ENCODE results near the gene ZSWIM2. TPM values are rescaled to one million over a fixed set of nuclear protein-coding genes. Genes with fewer than 3 reads are reported as not detected.

The ZSWIM2 gene
- total RNA-seq, 1 donor, result 0.43 TPM

DNA sequence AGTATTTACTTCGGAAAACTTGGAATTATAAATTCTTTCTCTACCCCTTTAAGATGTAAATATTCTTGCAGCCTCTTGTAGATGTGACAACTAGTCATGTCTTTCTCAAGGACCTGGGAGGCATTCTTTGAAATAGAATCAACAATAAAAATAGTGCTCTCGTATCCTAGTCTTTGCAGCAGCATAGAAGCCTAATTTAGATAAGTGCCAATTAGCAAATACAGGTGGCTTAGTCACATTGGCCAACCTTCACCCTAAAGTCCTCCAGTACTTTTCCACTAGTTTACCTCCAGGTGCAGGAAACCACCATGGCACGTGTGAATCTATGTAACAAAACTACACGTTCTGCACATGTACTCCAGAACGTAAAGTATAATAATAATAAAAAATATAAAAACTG lies 3.5 kb upstream of the ZSWIM2 start:
- TF ChIP-seq, protein P1, sequence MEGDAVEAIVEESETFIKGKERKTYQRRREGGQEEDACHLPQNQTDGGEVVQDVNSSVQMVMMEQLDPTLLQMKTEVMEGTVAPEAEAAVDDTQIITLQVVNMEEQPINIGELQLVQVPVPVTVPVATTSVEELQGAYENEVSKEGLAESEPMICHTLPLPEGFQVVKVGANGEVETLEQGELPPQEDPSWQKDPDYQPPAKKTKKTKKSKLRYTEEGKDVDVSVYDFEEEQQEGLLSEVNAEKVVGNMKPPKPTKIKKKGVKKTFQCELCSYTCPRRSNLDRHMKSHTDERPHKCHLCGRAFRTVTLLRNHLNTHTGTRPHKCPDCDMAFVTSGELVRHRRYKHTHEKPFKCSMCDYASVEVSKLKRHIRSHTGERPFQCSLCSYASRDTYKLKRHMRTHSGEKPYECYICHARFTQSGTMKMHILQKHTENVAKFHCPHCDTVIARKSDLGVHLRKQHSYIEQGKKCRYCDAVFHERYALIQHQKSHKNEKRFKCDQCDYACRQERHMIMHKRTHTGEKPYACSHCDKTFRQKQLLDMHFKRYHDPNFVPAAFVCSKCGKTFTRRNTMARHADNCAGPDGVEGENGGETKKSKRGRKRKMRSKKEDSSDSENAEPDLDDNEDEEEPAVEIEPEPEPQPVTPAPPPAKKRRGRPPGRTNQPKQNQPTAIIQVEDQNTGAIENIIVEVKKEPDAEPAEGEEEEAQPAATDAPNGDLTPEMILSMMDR (IDR thresholded peaks at IDR 0.05; ENCODE audit: insufficient read depth, low read depth, low read length), result no peak
- H3K4me3 ChIP-seq (ENCODE audit: low read depth, low read length), result no peak overlapping the region
- DNase-seq (ENCODE audit: low read depth), result no peak

DNA sequence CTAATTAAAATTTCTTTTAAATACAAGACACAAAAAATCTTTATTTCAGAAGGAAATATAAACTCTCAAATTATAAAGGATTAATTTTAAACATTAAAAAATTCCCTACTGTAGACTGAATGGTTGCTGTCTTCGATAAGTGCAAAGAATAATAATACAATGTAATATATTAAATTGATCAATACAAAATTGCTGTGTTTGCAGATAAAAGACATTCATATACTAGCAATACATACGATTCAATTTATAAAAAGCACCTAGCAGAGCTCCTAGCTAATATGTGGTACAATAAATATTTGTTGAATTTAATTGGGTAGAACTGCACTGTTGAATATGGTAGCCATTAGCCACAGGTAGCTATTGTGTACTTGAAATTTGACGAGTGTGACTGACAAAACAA lies 6.6 kb downstream of the ZSWIM2 start:
- no peak for DNase-seq (ENCODE audit: low read depth)
- H3K4me3 ChIP-seq (ENCODE audit: low read depth, low read length), result no peak overlapping the region
- TF ChIP-seq, protein P1 (IDR thresholded peaks at IDR 0.05; ENCODE audit: insufficient read depth, low read depth, low read length), result no peak

DNA sequence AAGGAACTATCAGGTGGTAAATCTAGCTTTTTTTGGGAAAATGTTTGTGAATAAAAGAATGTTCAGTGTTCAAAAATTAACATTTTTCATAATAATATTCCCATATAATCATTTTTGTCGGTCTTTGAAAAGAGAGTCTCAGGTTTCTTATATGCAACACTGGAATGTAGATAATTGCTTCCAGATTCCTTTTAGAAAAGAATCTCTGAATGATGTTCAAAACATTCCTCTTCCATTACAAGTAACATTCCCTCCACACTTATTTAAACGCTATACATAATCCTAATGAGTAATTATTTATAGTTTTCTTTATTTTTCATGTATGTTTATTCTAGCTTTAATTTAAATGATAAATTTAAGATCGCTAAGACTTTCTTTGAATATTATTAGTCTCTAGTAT lies 7.0 kb downstream of the ZSWIM2 start:
- TF ChIP-seq, protein P1 (IDR thresholded peaks at IDR 0.05; ENCODE audit: insufficient read depth, low read depth, low read length), result no peak
- H3K4me3 ChIP-seq (ENCODE audit: low read depth, low read length), result no peak overlapping the region
- DNase-seq (ENCODE audit: low read depth), result peak; percentile 43

DNA sequence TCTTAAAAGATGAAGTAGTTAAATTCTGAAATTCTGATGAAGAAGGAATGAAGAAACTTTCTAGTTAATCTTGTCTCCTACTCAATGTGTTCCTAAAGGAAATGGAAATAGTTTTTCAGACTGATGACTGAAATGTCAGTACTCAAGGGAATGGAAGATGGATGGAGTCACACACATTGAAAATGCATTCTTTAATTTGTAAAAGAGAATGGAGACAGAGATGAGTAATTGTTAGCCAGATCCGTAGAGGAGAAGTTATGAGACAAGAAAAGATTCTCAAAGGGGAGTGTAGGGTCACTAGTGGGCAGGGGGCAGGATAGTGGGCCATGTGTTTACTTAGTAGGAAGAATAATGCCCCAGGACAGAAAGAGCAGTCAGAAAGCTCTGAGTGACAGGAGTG lies 13.3 kb downstream of the ZSWIM2 start:
- DNase-seq (ENCODE audit: low read depth), result no peak
- no peak overlapping the region for H3K4me3 ChIP-seq (ENCODE audit: low read depth, low read length)
- TF ChIP-seq, protein P1 (IDR thresholded peaks at IDR 0.05; ENCODE audit: insufficient read depth, low read depth, low read length), result no peak

DNA sequence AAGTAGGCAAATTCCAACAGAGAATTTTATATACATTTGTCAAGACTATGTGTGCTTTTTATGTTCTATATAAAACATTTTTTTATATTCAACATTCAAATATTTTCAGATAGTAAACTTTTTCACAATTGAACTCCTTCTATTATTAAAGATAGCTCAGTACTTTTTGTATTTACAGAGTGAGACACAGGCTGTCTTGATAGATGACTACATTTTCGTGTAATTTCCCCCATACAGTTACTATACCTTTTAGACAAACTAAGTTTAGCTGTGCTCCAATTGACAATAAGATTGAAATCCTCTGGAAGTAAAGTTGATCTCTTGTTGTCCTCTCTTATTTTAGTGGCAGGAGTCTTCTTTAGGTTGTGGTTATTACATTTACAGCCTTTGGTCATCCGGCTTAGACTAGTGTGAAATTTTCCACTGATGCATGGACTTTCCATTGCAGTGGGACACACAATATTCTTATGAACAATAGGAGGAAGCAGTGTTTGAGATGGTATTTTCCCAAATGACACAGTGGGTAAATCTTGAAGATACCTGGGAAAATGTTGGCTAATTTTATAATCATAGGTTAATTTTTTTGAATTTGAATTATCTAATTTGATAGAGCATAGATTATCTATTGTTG lies 21.0 kb downstream of the ZSWIM2 start:
- no peak overlapping the region for H3K4me3 ChIP-seq (ENCODE audit: low read depth, low read length)
- no peak for DNase-seq (ENCODE audit: low read depth)
- TF ChIP-seq, protein P1 (IDR thresholded peaks at IDR 0.05; ENCODE audit: insufficient read depth, low read depth, low read length), result no peak

DNA sequence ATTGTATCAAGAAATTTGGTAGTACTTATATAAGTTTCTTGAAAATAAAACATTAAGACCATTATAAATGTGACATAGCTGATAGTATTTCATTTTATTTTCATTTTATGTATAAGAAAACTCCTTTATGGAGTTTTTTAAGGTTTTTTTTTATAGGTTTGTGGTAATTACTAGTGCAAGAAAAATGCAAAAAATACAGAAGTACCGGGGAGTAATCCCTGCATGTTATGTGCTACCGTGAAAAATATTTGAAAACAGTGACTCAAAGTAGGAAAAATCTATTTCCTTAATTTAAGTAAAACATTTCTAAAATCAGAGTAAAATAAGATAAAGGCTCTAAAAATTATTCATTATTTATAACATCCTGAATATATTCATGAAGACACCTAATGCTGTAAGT lies 21.6 kb downstream of the ZSWIM2 start:
- no peak overlapping the region for H3K4me3 ChIP-seq (ENCODE audit: low read depth, low read length)
- DNase-seq (ENCODE audit: low read depth), result peak; percentile 11
- TF ChIP-seq, protein P1 (IDR thresholded peaks at IDR 0.05; ENCODE audit: insufficient read depth, low read depth, low read length), result no peak

DNA sequence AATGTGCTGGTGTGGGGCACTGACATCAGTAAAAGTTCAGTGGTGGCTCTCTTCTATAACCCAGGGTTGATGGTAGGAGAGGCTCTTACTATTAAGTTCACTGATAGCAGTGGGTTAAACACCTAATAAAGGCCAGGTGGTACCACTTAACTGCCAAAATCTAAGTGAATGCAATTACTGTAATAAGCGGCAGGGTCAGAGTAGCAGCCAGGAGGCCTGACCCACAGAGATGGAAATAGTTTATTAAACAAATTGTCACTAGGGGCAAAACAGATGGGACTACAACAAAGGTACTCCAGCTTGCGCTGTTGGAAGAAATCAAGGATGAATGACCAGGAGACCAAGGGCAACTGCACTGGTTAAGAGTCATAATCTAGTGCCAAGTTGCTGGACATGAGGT lies 26.6 kb downstream of the ZSWIM2 start:
- TF ChIP-seq, protein P1 (IDR thresholded peaks at IDR 0.05; ENCODE audit: insufficient read depth, low read depth, low read length), result no peak
- no peak for DNase-seq (ENCODE audit: low read depth)
- H3K4me3 ChIP-seq (ENCODE audit: low read depth, low read length), result no peak overlapping the region
